ENCODE results near the gene MSH2. TPM values are rescaled to one million over a fixed set of nuclear protein-coding genes. Genes with fewer than 3 reads are reported as not detected.

The MSH2 gene
- total RNA-seq, 1 experiment from 2014 or later: 139 TPM

- peaks cover 3% of the 10 kb centered on the region for H3K9me3 ChIP-seq (ENCODE audit: control insufficient read depth, low read depth, low read length)
- no peak overlapping the region for H2BK5ac ChIP-seq (ENCODE audit: insufficient read length, low read length)
- H3K14ac ChIP-seq (ENCODE audit: insufficient read depth, low read length): no peak overlapping the region
- no CpG with 5 or more reads among the region's 4 CpGs for WGBS (ENCODE audit: extremely low coverage, insufficient read length, low lambda C conversion rate)
- H2BK12ac ChIP-seq (ENCODE audit: insufficient read length, low read depth, low read length): no peak overlapping the region
- H2BK15ac ChIP-seq (ENCODE audit: low read depth, low read length): no peak overlapping the region
- H4K5ac ChIP-seq (ENCODE audit: insufficient read length, low read depth, low read length): no peak overlapping the region
- H3K27ac Mint-ChIP-seq: no peak overlapping the region
- H3K18ac ChIP-seq (ENCODE audit: insufficient read length, low read depth, low read length): no peak overlapping the region
- no peak overlapping the region for H2BK120ac ChIP-seq (ENCODE audit: low read depth, low read length, poor library complexity, severe bottlenecking)
- H3K79me2 ChIP-seq (ENCODE audit: insufficient read depth, low read length): no peaks in the 10 kb centered on the region
- peaks cover 17 to 34% of the 10 kb centered on the region in 2 experiments for H3K4me1 Mint-ChIP-seq
- no peaks in the 10 kb centered on the region for H3K4me1 ChIP-seq (ENCODE audit: insufficient read depth, low read length)
- peak; percentile 47; the same call in 2 of the 3 replicates for TF ChIP-seq CTCF (conservative IDR thresholded peaks at IDR 0.05)
- H2BK20ac ChIP-seq (ENCODE audit: low read depth, low read length, poor library complexity, severe bottlenecking): no peak overlapping the region
- no peak overlapping the region for H2AK5ac ChIP-seq (ENCODE audit: insufficient read length, low read length)
- H3K4me3 Mint-ChIP-seq: no peak overlapping the region
- H3K23ac ChIP-seq (ENCODE audit: insufficient read length, low read depth, low read length): no peak overlapping the region
- H3T11ph ChIP-seq (ENCODE audit: low read length): no peak overlapping the region
- no peak overlapping the region for H3K9ac ChIP-seq (ENCODE audit: extremely low read depth, insufficient read length, low read length)
- peaks cover 3% of the 10 kb centered on the region; the same call in 1 of the 2 replicates for H3K27me3 Mint-ChIP-seq (ENCODE audit: low read depth)
- H3K23me2 ChIP-seq (ENCODE audit: insufficient read length, low read depth, low read length, poor library complexity, severe bottlenecking): no peaks in the 10 kb centered on the region
- H2AFZ ChIP-seq (ENCODE audit: low read length): no peak overlapping the region
- no peak overlapping the region for H3K56ac ChIP-seq (ENCODE audit: insufficient read length, low read depth, low read length)
- no peak overlapping the region for H3K4me2 ChIP-seq (ENCODE audit: insufficient read depth, insufficient read length, low read length)
- no peak for DNase-seq
- no peaks in the 10 kb centered on the region for H3K79me1 ChIP-seq (ENCODE audit: insufficient read depth, low read depth, low read length, poor library complexity, severe bottlenecking)
- peaks cover 0 to 18% (median 11%) of the 10 kb centered on the region in 3 experiments for H3K36me3 Mint-ChIP-seq (ENCODE audit: insufficient read depth in 1 of 3, low read depth in 3 of 3)
- H3K9me3 Mint-ChIP-seq: peaks cover 5% of the 10 kb centered on the region in 2 experiments; a peak in 4 of 5 replicates
- H3K4ac ChIP-seq (ENCODE audit: low read depth, low read length): no peak overlapping the region
- H4K20me1 ChIP-seq (ENCODE audit: control insufficient read depth, insufficient read depth, insufficient read length): no peaks in the 10 kb centered on the region
- H4K8ac ChIP-seq (replicated peaks; ENCODE audit: insufficient read length, low read depth, low read length): no peak overlapping the region
- H3K27me3 ChIP-seq (ENCODE audit: insufficient read depth, low read length): no peaks in the 10 kb centered on the region
- H3K27ac ChIP-seq (ENCODE audit: insufficient read length, low read depth, low read length): no peak overlapping the region
- H4K91ac ChIP-seq (ENCODE audit: insufficient read length, low read depth, low read length): no peak overlapping the region
Measured at GRCh38 chr2:47510745-47511144, 107.8 kb downstream of the MSH2 start.
